ENCODE data around the gene IGSF9. TPM values are rescaled to one million over a fixed set of nuclear protein-coding genes. Genes with fewer than 3 reads are reported as not detected.

IGSF9 gene
- total and polyA plus RNA-seq, 2 of the 13 experiments (the other 11 are each of a cell fraction or from before 2014, with no cell fraction given) = 0.03 TPM; not detected in 1

- TF ChIP-seq NAIF1 (CRISPR knock-in tag; IDR thresholded peaks at IDR 0.05; ENCODE audit: borderline replicate concordance) (no peak), CBX5 (CRISPR knock-in tag; IDR thresholded peaks at IDR 0.05; ENCODE audit: borderline replicate concordance) (0 out of 2 replicates have a peak, but pooled peaks have one; percentile 39), ZNF280B (CRISPR knock-in tag; IDR thresholded peaks at IDR 0.05; ENCODE audit: borderline replicate concordance) (peak; percentile 74; the same call in 1 of the 2 replicates), MIER2 (CRISPR knock-in tag; IDR thresholded peaks at IDR 0.05) (0 out of 2 replicates have a peak, but pooled peaks have one; percentile 22), ZNF607 (CRISPR knock-in tag; IDR thresholded peaks at IDR 0.05; ENCODE audit: borderline replicate concordance) (no peak), IRF9 (CRISPR knock-in tag; IDR thresholded peaks at IDR 0.05; ENCODE audit: borderline replicate concordance) (0 out of 2 replicates have a peak, but pooled peaks have one; percentile 35), ZNF350 (CRISPR knock-in tag; IDR thresholded peaks at IDR 0.05; ENCODE audit: borderline replicate concordance, low read depth) (peak; percentile 41; the same call in 1 of the 2 replicates), NFYB (CRISPR knock-in tag; IDR thresholded peaks at IDR 0.05) (no peak), EEA1 (CRISPR knock-in tag; IDR thresholded peaks at IDR 0.05; ENCODE audit: borderline replicate concordance) (0 out of 2 replicates have a peak, but pooled peaks have one; percentile 54), MTERF4 (CRISPR knock-in tag; IDR thresholded peaks at IDR 0.05) (no peak), TBX2 (CRISPR knock-in tag; IDR thresholded peaks at IDR 0.05; ENCODE audit: borderline replicate concordance) (peak; percentile 21; the same call in 1 of the 2 replicates), IRF2 (CRISPR knock-in tag; IDR thresholded peaks at IDR 0.05) (0 out of 2 replicates have a peak, but pooled peaks have one; percentile 47), CTCF (CRISPR knock-in tag; IDR thresholded peaks at IDR 0.05) (peak; percentile 99), STAG1 (CRISPR knock-in tag; IDR thresholded peaks at IDR 0.05) (peak; percentile 95), ARID5B (CRISPR knock-in tag; IDR thresholded peaks at IDR 0.05) (peak; percentile 34; the same call in 1 of the 2 replicates)
Measured at GRCh38 chr1:159936273-159936904, 9.0 kb downstream of the IGSF9 start (continued).
